Right forelimb (tissue), 1 donor: ENCODE results near the gene NOS1AP.
A peak's percentile ranks its signal among the peaks of the same experiment; 100 is the strongest.
"Not testable (repeated sequence)": the region's sequence is repeated elsewhere in the genome, so short reads cannot be mapped to it uniquely, and the experiment has no call there.

Experiments
- DNase-seq: peaks from one replicate; pipeline ENCODE4 v3.0.0-alpha.2; 2018

The NOS1AP gene

GRCh38 chr1:162349635-162350330 lies 280.3 kb downstream of the NOS1AP start:
- DNase-seq = no peak

DNA sequence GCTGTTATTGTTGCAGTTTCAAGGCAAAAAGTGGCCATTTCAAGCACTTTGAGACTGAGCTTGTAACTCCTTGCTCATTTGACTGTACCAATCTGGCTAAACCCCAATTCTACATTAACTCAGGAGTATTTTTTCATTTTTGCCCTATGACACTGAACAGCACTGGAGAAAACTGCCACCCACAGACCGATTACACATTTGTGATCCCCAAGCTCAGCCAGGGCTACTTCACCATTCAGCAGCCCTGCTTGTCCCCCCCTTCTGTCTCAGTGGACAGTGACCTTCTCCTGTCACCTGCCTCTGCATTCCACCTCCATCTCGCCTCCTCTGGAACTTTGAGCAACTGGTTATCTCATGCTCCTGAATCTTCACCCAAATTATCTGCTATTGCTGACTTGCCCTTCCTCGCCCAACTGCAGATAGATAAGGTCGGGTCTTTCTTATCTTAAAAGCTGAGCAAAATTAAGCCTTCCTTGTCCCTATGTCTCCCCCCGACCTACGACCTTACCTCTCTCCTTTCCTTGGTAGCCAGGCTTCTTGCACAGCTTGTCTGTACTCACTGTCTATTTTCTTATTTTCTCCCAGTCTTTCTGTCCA lies 281.9 kb downstream of the NOS1AP start:
- no peak for DNase-seq

- not testable (repeated sequence) for DNase-seq
Measured at GRCh38 chr1:162351874-162352273, 282.4 kb downstream of the NOS1AP start.

DNA sequence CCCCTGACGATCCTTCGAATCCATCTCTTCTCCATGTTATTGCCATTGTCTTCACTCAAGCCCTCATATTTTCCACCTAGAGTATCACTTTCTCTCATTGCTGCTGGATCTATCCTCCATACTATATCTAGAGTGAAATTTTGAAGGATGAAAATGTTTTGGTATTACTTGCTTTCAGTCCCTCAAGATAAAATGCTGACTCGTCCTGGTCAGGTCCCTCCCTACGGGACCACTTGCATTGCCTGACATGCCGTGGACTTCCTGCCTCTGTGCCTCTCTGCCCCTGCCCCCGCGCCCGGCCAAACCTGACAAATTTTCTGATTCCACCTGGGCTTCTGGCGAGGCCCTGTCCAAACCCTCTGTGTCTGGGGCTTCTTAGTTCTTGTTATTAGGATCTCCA lies 283.6 kb downstream of the NOS1AP start:
- DNase-seq = no peak

GRCh38 chr1:162353702-162354101 lies 284.2 kb downstream of the NOS1AP start:
- no peak for DNase-seq

GRCh38 chr1:162357681-162358266 lies 288.3 kb downstream of the NOS1AP start:
- DNase-seq = no peak

- no peak for DNase-seq
Measured at GRCh38 chr1:162358928-162359327, 289.4 kb downstream of the NOS1AP start.

DNA sequence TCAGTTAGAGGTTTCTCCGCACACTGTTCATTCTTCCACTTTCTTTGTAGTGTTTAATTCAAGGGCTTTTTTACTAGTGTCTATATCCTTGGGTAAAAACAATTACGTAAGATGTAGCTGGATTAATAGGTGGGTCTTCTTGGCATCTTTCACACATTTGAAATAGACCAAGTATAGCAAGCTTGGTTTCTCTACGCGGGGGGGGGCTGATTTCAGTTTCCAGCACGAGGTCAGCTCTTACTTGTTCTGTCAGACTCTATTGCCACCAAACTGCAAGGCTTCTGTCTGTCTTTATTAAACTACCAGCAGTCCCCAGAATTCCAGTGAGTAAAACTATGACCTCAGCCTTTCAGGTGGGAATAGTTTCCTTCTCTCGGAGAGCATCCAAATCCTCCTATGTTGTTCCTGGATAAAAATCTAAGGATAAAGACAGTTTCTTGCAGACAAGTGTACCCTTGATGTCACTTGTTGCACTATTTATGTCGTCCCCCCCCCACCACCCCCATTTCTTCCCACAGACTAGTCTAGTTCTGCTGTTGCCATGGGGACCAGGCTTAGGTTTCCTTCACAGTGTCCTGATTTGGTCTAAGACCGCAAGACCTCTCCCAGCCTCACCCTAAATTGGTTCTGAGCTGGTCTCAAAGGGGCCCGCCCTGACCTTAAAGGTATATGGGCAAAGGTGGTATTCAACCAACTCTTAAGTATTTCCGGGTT lies 290.2 kb downstream of the NOS1AP start:
- no peak for DNase-seq

GRCh38 chr1:162360237-162360873 lies 290.9 kb downstream of the NOS1AP start:
- no peak for DNase-seq

DNA sequence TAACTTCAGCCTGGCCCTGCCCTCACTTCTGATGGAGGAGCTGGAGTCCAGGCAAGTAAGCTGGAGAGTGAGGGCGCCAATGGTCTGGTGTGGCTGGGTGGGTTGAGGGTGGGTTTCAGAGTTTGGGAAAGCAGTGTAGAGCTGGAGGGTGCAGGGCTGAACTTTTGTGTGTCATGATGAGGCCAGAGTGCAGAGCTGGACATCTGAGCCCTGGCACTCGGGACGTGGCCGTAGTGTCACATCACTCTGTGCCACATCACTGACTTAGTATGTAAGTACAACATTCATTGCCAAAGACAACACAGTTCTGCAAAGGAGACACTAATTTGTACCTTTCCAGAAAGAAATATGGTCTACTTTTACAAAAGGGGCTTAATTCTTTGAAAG lies 291.4 kb downstream of the NOS1AP start:
- DNase-seq = no peak

GRCh38 chr1:162361349-162361748 lies 291.9 kb downstream of the NOS1AP start:
- no peak for DNase-seq

- no peak for DNase-seq
Measured at GRCh38 chr1:162363823-162364222, 294.3 kb downstream of the NOS1AP start.

GRCh38 chr1:162364498-162364897 lies 295.0 kb downstream of the NOS1AP start:
- DNase-seq = no peak

- DNase-seq = no peak
Measured at GRCh38 chr1:162365284-162366020, 296.0 kb downstream of the NOS1AP start.

DNA sequence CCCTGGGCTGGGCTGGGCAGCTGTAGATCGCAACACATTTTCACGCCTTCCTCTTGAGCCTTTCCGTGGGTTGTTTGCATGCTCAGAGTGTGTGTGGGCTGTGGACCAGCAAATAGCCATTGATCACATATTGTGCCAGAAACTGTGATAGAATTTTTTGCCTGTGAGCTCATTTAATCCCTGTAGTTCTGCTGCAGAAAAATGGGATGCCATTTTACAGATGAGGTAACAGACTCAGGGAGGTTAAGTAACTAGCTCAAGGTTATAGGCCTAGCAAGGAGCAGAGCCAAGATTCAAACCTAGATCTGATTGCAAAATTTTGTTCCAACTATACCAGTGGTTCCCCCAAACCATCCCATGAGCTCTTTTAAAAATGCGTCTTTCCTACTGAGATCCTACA lies 296.7 kb downstream of the NOS1AP start:
- DNase-seq = no peak

- DNase-seq = no peak
Measured at GRCh38 chr1:162366671-162367070, 297.2 kb downstream of the NOS1AP start.

GRCh38 chr1:162367073-162367472 lies 297.6 kb downstream of the NOS1AP start:
- no peak for DNase-seq

GRCh38 chr1:162367772-162368171 lies 298.3 kb downstream of the NOS1AP start:
- peak; percentile 6 for DNase-seq

GRCh38 chr1:162368451-162368850 lies 299.0 kb downstream of the NOS1AP start:
- DNase-seq = no peak

DNA sequence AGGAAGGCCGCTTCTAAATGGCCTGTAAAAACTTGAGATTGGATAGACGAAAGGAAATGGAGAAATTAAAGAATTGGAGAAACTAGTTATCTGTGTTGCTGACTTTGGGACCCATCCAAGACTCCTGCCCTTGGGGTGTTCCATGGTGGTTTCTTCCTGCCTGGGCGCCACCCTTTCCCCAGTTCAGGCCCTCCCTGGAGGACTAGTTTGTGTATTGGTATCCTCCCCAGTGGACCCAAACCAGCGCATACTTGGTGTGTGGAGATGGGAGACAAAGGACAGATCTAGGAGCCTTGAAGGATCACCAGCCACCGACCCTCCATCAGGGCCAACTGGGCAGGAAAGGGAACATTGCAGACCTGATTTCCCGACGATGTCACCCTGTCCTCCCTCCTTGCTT lies 300.1 kb downstream of the NOS1AP start:
- peak; percentile 13 for DNase-seq

DNA sequence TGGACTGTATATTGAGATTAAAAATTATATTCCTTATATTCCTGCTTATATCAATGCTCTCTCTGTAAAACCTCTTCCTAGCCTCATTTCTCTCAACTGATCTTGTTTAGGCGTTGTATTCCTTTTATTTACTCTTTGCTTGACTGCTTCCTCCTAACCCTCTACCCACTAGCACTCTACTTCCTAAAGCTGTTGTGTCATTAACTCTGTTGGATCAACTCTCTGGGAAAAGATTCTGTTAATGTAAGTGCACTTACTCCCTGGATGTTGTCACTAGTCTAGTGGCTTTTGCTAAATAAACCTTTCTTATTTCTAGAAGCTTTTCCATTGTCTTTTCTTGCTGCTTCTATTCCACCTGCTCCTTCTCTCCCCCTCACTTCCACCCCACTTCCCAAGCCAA lies 300.7 kb downstream of the NOS1AP start:
- no peak for DNase-seq

DNA sequence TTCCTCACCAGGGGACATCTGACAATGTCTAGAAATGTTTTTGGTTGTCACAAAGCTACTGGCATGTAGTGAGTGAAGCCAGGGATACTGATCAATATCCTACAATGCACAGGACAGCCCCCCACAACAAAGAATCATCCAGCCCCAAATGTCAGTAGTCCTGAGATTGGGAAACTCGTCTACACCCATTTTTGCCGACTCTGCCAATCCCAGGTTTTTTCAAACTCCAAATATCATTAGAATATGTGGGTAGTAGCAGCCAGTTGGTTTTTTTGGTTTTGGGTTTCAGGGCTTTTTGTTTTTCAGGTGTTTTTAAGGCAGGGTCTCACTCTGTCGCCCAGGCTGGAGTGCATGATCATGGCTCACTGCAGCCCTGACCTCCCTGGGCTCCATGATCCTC lies 301.2 kb downstream of the NOS1AP start:
- DNase-seq = peak; percentile 15

DNA sequence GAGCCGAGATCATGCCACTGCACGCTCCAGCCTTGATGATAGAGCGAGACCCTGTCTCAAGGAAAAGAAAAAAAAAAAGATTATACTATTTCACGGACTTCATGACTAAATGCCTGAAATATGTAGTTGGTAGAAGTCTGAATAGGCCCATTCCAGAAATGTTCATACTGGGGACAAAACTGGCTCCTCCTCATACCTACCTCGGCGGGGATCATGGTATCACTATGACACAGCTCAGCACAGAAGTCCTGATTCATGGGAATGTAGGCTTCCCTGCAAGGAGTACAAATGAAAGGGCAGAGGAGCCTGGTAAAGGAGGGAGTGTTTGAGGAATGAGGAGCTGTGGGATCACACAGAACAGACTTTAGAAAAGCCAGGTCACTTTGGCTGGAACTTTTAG lies 302.1 kb downstream of the NOS1AP start:
- DNase-seq = no peak
